Muscle layer of colon (tissue), 2 donors: ENCODE measurements around the gene SLC16A10.
A peak's percentile ranks its signal among the peaks of the same experiment; 100 is the strongest.
"Not testable (repeated sequence)": the region's sequence is repeated elsewhere in the genome, so short reads cannot be mapped to it uniquely, and the experiment has no call there.

Source experiments
- H3K27ac ChIP-seq: one replicate; pipeline ENCODE4 v1.7.0; 2013; ENCODE audit warnings: low read depth, mild to moderate bottlenecking, low read length, moderate library complexity
- H3K27me3 ChIP-seq, 2 donors: one replicate each; pipeline ENCODE4 v1.7.0; 2013; ENCODE audit warnings: low read length in 2 of 2, mild to moderate bottlenecking in 2 of 2; ENCODE audit not compliant: insufficient read depth in 2 of 2, control insufficient read depth in 1 of 2
- H3K36me3 ChIP-seq: one replicate; pipeline ENCODE4 v1.7.0; 2013; ENCODE audit warnings: mild to moderate bottlenecking, low read length; ENCODE audit not compliant: insufficient read depth
- H3K4me1 ChIP-seq: one replicate; pipeline ENCODE4 v1.7.0; 2013; ENCODE audit warnings: mild to moderate bottlenecking, low read length; ENCODE audit not compliant: insufficient read depth
- H3K4me3 ChIP-seq, 2 donors: one replicate each; pipeline ENCODE4 v1.7.0; 2013; ENCODE audit warnings: low read length in 2 of 2, low read depth in 1 of 2, mild to moderate bottlenecking in 1 of 2, moderate library complexity in 1 of 2
- H3K9ac ChIP-seq: one replicate; pipeline ENCODE4 v1.7.0; 2013; ENCODE audit warnings: low read length
- H3K9me3 ChIP-seq: one replicate; pipeline ENCODE4 v1.7.0; 2013; ENCODE audit warnings: mild to moderate bottlenecking, low read length
- donor health status: abdominal sarcoma.
- donor health status: Adenocarcinoma of cecum.

SLC16A10 gene

GRCh38 chr6:111254779-111255166 is 167.5 kb downstream of the SLC16A10 start:
- no peaks in the 10 kb centered on the region for H3K27me3 ChIP-seq
- no peak overlapping the region for H3K27ac ChIP-seq
- no peaks in the 10 kb centered on the region for H3K4me1 ChIP-seq
- no peak overlapping the region for H3K9ac ChIP-seq
- H3K36me3 ChIP-seq: no peaks in the 10 kb centered on the region
- H3K4me3 ChIP-seq: no peak overlapping the region
- H3K9me3 ChIP-seq: no peaks in the 10 kb centered on the region

DNA sequence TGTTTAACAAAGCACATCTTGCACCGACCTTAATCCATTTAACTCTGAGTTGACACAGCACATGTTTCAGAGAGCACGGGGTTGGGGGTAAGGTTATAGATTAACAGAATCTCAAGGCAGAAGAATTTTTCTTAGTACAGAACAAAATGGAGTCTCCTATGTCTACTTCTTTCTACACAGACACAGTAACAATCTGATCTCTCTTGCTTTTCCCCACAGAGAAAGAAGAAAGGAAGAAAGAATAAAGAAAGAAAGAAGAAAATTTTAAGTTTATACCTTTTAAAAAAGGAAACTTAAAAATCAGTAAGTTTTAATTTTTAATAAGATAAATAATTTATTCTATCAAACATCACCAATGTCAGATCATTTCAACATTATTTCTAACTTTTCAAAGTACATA is 168.5 kb downstream of the SLC16A10 start:
- not testable (repeated sequence) for H3K4me3 ChIP-seq, H3K9me3 ChIP-seq, H3K27me3 ChIP-seq, H3K4me1 ChIP-seq, H3K27ac ChIP-seq, H3K36me3 ChIP-seq, H3K9ac ChIP-seq

- no peaks in the 10 kb centered on the region for H3K36me3 ChIP-seq
- H3K4me1 ChIP-seq: peaks cover 10% of the 10 kb centered on the region
- no peak overlapping the region for H3K27ac ChIP-seq
- no peaks in the 10 kb centered on the region for H3K27me3 ChIP-seq
- H3K4me3 ChIP-seq: no peak overlapping the region
- no peaks in the 10 kb centered on the region for H3K9me3 ChIP-seq
- H3K9ac ChIP-seq: no peak overlapping the region
Measured at GRCh38 chr6:111256646-111257045, 169.3 kb downstream of the SLC16A10 start.

GRCh38 chr6:111258010-111258409 is 170.7 kb downstream of the SLC16A10 start:
- H3K9me3 ChIP-seq: no peaks in the 10 kb centered on the region
- H3K27me3 ChIP-seq: no peaks in the 10 kb centered on the region
- no peak overlapping the region for H3K27ac ChIP-seq
- no peaks in the 10 kb centered on the region for H3K36me3 ChIP-seq
- peaks cover 10% of the 10 kb centered on the region for H3K4me1 ChIP-seq
- H3K4me3 ChIP-seq: no peak overlapping the region
- H3K9ac ChIP-seq: no peak overlapping the region

GRCh38 chr6:111258615-111259088 is 171.3 kb downstream of the SLC16A10 start:
- Histone ChIP-seq H3K9me3 (no peaks in the 10 kb centered on the region), H3K9ac (peak overlapping the region; percentile 38), H3K27me3 (no peaks in the 10 kb centered on the region), H3K4me3 (peak overlapping the region in 1 of 2 donors; percentile 78), H3K27ac (no peak overlapping the region), H3K4me1 (peaks cover 10% of the 10 kb centered on the region), H3K36me3 (peaks cover under 1% of the 10 kb centered on the region)

DNA sequence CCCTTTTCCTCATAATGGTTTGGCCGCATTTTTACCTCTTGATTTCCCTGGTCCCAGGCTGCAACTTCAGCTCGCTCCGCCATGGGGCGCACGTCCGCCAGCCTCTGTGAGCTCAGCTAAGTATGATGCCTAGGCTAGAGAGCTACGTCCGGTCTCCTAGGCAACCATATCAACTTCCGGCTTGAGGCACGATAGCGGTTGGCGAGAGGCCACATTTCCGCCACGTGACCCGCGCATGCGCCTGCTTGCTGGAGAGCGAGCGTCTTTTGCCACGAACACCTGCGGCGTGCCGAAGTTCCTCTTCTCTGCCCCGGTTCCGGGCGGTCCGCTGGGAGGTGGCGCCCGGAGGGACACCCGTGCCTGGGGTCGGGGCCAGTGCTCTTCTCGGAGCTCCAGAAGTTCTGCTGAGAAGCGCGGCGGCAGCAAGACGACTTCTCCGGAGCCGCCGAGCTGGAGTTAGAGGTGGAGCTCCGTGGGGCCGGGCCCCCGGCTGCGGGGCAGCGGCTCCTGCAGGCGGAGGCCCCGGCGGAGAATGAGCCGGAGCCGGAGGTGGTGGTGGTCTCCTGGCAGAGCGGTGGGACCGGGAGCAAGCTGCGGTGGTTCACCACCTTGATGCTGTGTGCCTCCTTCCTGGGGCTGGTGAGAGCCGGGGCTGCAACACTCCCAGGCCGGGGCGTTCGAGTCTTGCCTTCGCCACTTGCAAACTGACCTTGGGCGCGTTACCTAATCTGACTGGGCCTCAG is 172.0 kb downstream of the SLC16A10 start:
- H3K9ac ChIP-seq: peak overlapping the region; percentile 38
- no peaks in the 10 kb centered on the region for H3K27me3 ChIP-seq
- H3K9me3 ChIP-seq: no peaks in the 10 kb centered on the region
- H3K4me1 ChIP-seq: peaks cover 10% of the 10 kb centered on the region
- H3K36me3 ChIP-seq: peaks cover 6% of the 10 kb centered on the region
- peak overlapping the region; percentile 91 for H3K27ac ChIP-seq
- peak overlapping the region; percentile 66 to 78 for H3K4me3 ChIP-seq

- H3K9ac ChIP-seq: no peak overlapping the region
- H3K27ac ChIP-seq: no peak overlapping the region
- H3K27me3 ChIP-seq: no peaks in the 10 kb centered on the region
- H3K4me3 ChIP-seq: no peak overlapping the region
- H3K4me1 ChIP-seq: peaks cover 10% of the 10 kb centered on the region
- peaks cover 9% of the 10 kb centered on the region for H3K36me3 ChIP-seq
- no peaks in the 10 kb centered on the region for H3K9me3 ChIP-seq
Measured at GRCh38 chr6:111260570-111261298, 173.4 kb downstream of the SLC16A10 start.

GRCh38 chr6:111263837-111264236 is 176.5 kb downstream of the SLC16A10 start:
- Histone ChIP-seq H3K27me3 (no peaks in the 10 kb centered on the region), H3K9me3 (no peaks in the 10 kb centered on the region), H3K36me3 (peaks cover 25% of the 10 kb centered on the region), H3K9ac (no peak overlapping the region), H3K4me3 (no peak overlapping the region), H3K4me1 (peaks cover 10% of the 10 kb centered on the region), H3K27ac (no peak overlapping the region)

DNA sequence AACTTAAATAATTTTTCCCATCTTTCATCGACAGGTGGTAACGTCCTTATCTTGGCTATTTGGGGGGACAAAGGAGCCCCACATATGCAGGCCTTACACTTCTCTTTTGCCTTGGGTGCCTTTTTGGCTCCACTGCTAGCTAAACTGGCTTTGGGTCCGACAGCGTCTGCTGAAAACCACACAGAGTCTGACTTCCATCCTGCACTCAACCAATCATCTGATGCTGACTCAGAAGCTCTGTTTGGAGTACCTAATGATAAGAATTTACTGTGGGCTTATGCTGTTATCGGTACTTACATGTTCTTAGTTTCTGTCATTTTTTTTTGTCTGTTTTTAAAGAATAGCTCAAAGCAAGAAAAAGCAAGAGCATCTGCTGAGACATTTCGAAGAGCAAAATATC is 178.5 kb downstream of the SLC16A10 start:
- peaks cover under 1% of the 10 kb centered on the region for H3K4me1 ChIP-seq
- no peaks in the 10 kb centered on the region for H3K9me3 ChIP-seq
- no peaks in the 10 kb centered on the region for H3K27me3 ChIP-seq
- H3K4me3 ChIP-seq: no peak overlapping the region
- no peak overlapping the region for H3K27ac ChIP-seq
- H3K36me3 ChIP-seq: peaks cover 25% of the 10 kb centered on the region
- H3K9ac ChIP-seq: no peak overlapping the region

- Histone ChIP-seq H3K36me3 (peaks cover 25% of the 10 kb centered on the region), H3K4me3 (no peak overlapping the region), H3K27ac (no peak overlapping the region)
Measured at GRCh38 chr6:111266276-111266675, 179.0 kb downstream of the SLC16A10 start.

GRCh38 chr6:111267764-111268333 is 180.5 kb downstream of the SLC16A10 start:
- Histone ChIP-seq H3K4me1 (no peaks in the 10 kb centered on the region), H3K9ac (no peak overlapping the region), H3K36me3 (peaks cover 25% of the 10 kb centered on the region), H3K27ac (no peak overlapping the region), H3K27me3 (no peaks in the 10 kb centered on the region), H3K9me3 (no peaks in the 10 kb centered on the region), H3K4me3 (no peak overlapping the region)

More at GRCh38 chr6:111266276-111266675, 179.0 kb downstream of the SLC16A10 start:
- no peaks in the 10 kb centered on the region for H3K9me3 ChIP-seq
- no peak overlapping the region for H3K9ac ChIP-seq
- H3K4me1 ChIP-seq: no peaks in the 10 kb centered on the region
- H3K27me3 ChIP-seq: no peaks in the 10 kb centered on the region
